ENCODE data around the gene DDX53.

The DDX53 gene

GRCh38 chrX:23046443-23046842 is 46.7 kb downstream of the DDX53 start:
- H2AFZ ChIP-seq (ENCODE audit: low read depth, low read length, severe bottlenecking), result no peak overlapping the region
- no peak overlapping the region for H3K9ac ChIP-seq (ENCODE audit: low read length)
- TF ChIP-seq CTCF (IDR thresholded peaks at IDR 0.05; ENCODE audit: insufficient read depth, low read length, poor library complexity, severe bottlenecking) (no peak), EZH2phosphoT487 (conservative IDR thresholded peaks at IDR 0.05; ENCODE audit: low read length) (no peak)
- H3K4me3 ChIP-seq (ENCODE audit: insufficient read depth, low read length, poor library complexity, severe bottlenecking), result no peak overlapping the region
- H3K9me3 ChIP-seq (ENCODE audit: insufficient read depth, low read length), result no peaks in the 10 kb centered on the region
- no peak overlapping the region for H3K4me2 ChIP-seq (ENCODE audit: low read depth, low read length, poor library complexity, severe bottlenecking)
- no peaks in the 10 kb centered on the region for H3K79me2 ChIP-seq (ENCODE audit: insufficient read depth, low read length)
- H3K9me2 ChIP-seq (replicated peaks; ENCODE audit: insufficient read depth, low read length), result no peaks in the 10 kb centered on the region
- H4K20me1 ChIP-seq (ENCODE audit: low read depth, low read length), result no peaks in the 10 kb centered on the region
- no peaks in the 10 kb centered on the region for H3F3A ChIP-seq (ENCODE audit: insufficient read depth)
- H3K27me3 ChIP-seq (ENCODE audit: low read length), result no peaks in the 10 kb centered on the region
- no peak overlapping the region for H3K27ac ChIP-seq (ENCODE audit: low read depth, low read length)
- H3K36me3 ChIP-seq (ENCODE audit: low read length), result no peaks in the 10 kb centered on the region

- no peak for TF ChIP-seq CTCF (IDR thresholded peaks at IDR 0.05; ENCODE audit: insufficient read depth, low read length, poor library complexity, severe bottlenecking)
- no peak for TF ChIP-seq EZH2phosphoT487 (conservative IDR thresholded peaks at IDR 0.05; ENCODE audit: low read length)
- Histone ChIP-seq H3K9me3 (ENCODE audit: insufficient read depth, low read length) (no peaks in the 10 kb centered on the region), H3F3A (ENCODE audit: insufficient read depth) (no peaks in the 10 kb centered on the region), H4K20me1 (ENCODE audit: low read depth, low read length) (no peaks in the 10 kb centered on the region), H3K79me2 (ENCODE audit: insufficient read depth, low read length) (no peaks in the 10 kb centered on the region), H2AFZ (ENCODE audit: low read depth, low read length, severe bottlenecking) (no peak overlapping the region), H3K4me2 (ENCODE audit: low read depth, low read length, poor library complexity, severe bottlenecking) (no peak overlapping the region), H3K9me2 (replicated peaks; ENCODE audit: insufficient read depth, low read length) (no peaks in the 10 kb centered on the region), H3K36me3 (ENCODE audit: low read length) (no peaks in the 10 kb centered on the region), H3K27me3 (ENCODE audit: low read length) (no peaks in the 10 kb centered on the region), H3K9ac (ENCODE audit: low read length) (no peak overlapping the region), H3K27ac (ENCODE audit: low read depth, low read length) (no peak overlapping the region), H3K4me3 (ENCODE audit: insufficient read depth, low read length, poor library complexity, severe bottlenecking) (no peak overlapping the region)
These were observed 49.2 kb downstream of the DDX53 start for GRCh38 chrX:23048806-23049573.

- no peak overlapping the region for H3K4me3 ChIP-seq (ENCODE audit: insufficient read depth, low read length, poor library complexity, severe bottlenecking)
- TF ChIP-seq CTCF (IDR thresholded peaks at IDR 0.05; ENCODE audit: insufficient read depth, low read length, poor library complexity, severe bottlenecking) (no peak), EZH2phosphoT487 (conservative IDR thresholded peaks at IDR 0.05; ENCODE audit: low read length) (no peak)
- no peak overlapping the region for H3K9ac ChIP-seq (ENCODE audit: low read length)
- H3K36me3 ChIP-seq (ENCODE audit: low read length), result no peaks in the 10 kb centered on the region
- H3K79me2 ChIP-seq (ENCODE audit: insufficient read depth, low read length), result no peaks in the 10 kb centered on the region
- no peaks in the 10 kb centered on the region for H3K9me3 ChIP-seq (ENCODE audit: insufficient read depth, low read length)
- H3K27me3 ChIP-seq (ENCODE audit: low read length), result no peaks in the 10 kb centered on the region
- H4K20me1 ChIP-seq (ENCODE audit: low read depth, low read length), result no peaks in the 10 kb centered on the region
- H3K27ac ChIP-seq (ENCODE audit: low read depth, low read length), result no peak overlapping the region
- H3K9me2 ChIP-seq (replicated peaks; ENCODE audit: insufficient read depth, low read length), result no peaks in the 10 kb centered on the region
- H3F3A ChIP-seq (ENCODE audit: insufficient read depth), result no peaks in the 10 kb centered on the region
- no peak overlapping the region for H3K4me2 ChIP-seq (ENCODE audit: low read depth, low read length, poor library complexity, severe bottlenecking)
- H2AFZ ChIP-seq (ENCODE audit: low read depth, low read length, severe bottlenecking), result no peak overlapping the region
These were observed 52.6 kb downstream of the DDX53 start for GRCh38 chrX:23052324-23052723.
